Activated CD4-positive, alpha-beta T cell treated with anti-CD3 and anti-CD28 coated beads, Interleukin-2, amount 50 U/mL, for 4 hours (primary cell): ENCODE measurements around the gene MCTP1.

ENCODE experiments used
- DNase-seq, 2 experiments: peaks; one replicate each; pipeline ENCODE4 v3.0.0-alpha.2; 2020

MCTP1 gene

DNA sequence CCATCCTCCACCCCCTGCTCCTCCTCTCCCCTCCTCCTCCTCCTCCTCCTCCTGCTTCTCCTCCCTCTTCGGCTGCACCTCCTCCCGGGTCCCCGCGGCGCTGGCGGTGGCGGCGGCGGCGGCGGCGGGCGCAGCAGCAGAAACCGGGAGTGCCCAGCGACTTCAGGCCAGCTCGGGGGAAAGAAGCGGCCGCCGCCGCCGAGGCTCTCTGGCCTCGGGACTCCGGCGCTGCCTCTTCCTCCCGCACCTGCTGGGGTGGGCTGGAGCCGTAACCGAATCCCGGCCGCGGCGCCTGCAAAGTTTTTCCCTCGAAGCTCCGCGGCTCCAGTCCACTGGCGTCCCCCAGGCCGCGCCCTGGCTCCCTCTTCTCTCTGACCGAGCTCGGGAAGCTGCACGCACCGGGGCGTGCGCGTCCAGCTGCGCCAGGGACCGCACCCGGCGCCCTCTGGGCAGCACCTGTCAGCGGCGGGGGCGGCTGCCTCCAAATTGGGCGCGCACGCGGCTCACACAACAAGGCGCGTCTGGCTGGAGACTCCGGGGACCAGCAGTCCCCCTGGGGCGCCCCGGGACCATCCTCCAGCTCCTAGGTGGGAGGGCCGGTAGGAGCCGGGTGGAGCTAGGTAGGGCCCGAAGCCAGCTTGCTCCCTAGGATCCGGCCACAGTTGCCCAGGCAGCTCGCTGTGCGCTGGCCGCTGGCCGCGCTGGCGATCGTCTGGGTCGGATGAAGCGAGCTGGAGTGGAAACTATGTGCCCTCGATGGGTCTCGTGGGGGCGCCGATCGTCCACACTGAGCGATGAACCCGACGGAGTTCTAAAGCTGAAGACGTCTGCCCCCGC, at the start of gene MCTP1:
MCTP1 (minus strand) TSS at position 523 of the 837 bp plus-strand sequence.
- DNase-seq: no peak

DNA sequence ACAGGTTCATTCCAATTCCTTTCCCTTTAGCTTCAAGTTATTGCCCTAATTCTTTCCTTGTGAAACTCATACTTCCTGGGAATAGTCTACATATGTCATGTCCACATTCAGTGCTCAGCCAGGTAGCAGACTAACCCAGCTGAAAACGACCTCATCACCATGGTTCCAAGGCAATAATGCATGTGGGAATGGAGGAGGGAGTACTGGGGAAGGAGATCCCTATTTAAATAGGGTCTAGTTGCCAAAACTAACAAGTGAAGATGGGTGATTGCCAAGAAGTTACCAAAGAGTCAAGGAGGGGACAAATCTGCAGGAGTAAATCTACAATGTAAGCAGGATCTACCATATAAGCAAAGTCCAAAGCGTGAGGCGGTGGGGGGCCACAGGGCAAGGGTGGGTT, 47.3 kb upstream of the MCTP1 start:
- DNase-seq: no peak

DNA sequence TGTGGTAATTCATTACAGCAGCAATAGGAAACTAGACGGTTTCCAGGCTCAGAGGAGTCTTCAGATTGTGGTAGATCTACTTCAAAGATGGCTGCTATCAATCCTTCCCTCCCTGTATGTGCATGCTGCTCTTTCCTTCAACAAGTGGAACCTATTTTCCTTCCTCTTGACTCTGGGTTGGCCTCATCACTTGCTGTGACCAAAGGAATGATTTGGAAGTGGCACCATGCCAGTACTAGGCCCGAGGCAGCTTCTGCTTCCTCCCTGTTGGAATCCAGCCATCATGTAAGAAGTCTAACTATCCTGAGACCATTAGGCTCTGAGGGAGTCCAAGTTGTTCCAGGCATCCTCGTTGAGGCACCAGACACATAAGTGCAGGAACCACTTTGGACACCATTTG, 46.5 kb upstream of the MCTP1 start:
- DNase-seq: no peak

DNA sequence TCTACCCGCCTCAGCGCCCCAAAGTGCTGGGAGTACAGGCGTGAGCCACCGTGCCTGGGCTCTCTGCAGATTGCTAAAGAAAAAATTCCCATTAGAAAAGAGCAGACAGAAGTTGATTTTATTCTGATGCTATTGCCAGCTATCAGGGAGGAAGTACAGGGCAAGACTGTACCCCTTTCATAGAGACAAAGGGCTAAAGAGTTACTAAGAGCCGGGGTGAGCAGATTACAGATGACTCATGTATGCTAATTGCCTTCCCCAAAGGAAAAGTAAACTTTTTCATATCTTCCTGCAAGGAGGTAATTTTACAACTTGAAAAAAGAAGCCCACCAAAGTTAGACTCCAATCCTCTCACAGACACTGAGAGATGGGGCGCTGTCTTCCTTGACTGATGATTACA, 42.3 kb upstream of the MCTP1 start:
- no peak for DNase-seq

DNA sequence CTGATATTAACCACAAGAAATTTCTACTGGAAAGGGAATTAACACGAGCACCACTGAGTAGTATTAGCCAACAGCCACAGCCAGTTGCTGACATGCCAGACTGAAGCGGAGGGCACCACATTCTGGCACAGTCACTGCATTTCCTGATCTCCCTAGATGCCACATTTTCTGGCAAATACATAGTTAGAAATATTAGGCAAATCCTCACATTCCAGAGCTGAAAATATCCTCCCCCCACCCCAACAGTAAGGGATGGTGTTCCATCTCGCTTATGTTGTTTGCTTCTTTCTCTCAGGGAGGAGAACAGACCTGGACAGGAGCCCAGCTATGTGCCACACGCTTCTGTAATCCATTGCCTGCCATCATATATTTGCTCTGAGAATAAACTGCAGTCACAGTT, 32.8 kb upstream of the MCTP1 start:
- no peak for DNase-seq

DNA sequence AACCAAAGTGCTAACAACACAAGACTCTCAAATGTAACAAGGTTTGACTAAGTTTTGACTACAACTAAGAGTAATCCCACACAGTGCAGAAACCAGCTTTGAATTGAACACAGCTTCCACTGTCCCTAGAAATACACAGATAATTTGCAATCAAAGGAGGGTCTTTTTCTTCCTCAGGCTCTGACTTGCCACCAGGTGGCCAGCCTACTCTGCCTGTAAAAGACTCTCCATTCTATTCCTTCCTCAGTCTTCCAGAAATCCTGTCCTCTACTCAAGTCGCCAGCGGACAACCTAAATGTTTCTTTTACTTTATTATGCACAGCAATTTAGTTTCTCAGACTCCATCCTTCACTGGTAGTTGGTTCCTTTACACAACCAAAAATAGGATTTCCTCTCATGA, 32.2 kb upstream of the MCTP1 start:
- no peak for DNase-seq

DNA sequence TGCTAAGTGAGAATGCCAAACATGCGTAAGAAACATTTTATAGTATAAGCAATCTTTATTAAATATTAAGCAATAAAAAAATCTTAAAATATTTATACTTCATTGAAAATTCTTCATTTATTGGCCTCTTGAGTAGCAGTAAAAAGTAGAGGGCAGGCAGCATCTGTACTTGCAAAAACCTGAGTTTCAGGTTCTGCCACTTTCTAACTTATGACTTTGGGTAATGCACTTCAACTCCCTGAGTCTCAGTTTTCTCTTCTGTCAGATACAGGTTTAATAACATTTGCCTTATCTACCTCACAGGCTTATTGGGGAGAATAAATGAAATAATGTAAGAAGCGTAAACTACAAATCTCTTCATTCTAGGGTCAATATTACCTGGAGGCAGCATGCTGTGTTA, 19.8 kb upstream of the MCTP1 start:
- no peak for DNase-seq

DNA sequence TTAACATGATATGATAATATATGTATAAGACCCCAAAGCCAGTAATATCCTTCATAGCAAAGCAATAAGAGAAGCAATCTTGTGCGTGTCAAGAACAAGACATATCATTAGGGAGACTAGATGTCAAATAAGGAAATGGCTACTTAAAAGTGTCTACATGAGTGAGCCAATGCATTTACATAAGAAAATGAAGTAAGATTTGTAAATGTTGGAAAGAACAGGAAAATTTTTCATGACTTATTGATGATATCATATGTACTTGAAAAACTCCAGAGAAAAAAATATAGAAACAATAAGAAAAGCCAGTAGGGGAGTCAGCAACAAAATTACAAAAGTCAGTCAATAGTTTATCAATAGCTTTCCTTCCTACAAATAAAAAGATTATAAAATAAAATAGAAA, 13.8 kb upstream of the MCTP1 start:
- DNase-seq: no peak

DNA sequence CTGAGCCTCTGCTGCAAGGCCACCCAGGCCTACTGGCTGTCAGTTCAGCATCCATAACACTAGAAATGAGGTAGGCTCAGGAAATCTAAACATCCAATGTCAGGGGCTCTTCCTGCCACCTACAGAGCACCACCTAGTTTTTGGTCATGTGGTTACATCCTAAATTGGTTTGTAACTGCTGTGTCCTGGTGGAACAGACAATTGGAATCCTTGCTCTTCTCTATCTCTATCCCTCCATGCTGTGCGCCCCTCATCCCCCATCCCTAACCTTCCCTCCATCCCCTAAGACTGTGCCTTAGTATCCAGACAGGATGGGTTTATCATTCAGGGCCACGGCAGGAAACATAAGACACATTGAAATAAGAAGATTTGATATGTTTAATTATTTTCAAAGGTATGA, 11.4 kb upstream of the MCTP1 start:
- no peak for DNase-seq

DNA sequence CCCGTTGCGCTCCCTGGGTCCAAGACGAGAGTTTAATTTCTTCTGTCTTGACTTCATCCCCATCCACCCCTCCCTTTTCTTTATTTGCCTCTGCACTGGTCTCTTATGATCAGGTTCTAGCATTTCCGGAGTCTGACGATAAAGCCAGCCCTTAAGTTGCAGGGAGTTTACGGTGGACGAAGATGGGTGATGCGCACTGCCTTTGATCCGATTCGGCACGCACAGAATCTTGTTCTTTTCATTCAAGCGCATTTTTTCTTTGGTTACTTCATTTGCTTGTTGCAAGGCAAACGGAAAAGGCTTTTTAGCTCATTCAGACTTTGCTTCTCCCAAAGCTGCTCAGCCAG, 488 bp upstream of the MCTP1 start:
- no peak for DNase-seq

DNA sequence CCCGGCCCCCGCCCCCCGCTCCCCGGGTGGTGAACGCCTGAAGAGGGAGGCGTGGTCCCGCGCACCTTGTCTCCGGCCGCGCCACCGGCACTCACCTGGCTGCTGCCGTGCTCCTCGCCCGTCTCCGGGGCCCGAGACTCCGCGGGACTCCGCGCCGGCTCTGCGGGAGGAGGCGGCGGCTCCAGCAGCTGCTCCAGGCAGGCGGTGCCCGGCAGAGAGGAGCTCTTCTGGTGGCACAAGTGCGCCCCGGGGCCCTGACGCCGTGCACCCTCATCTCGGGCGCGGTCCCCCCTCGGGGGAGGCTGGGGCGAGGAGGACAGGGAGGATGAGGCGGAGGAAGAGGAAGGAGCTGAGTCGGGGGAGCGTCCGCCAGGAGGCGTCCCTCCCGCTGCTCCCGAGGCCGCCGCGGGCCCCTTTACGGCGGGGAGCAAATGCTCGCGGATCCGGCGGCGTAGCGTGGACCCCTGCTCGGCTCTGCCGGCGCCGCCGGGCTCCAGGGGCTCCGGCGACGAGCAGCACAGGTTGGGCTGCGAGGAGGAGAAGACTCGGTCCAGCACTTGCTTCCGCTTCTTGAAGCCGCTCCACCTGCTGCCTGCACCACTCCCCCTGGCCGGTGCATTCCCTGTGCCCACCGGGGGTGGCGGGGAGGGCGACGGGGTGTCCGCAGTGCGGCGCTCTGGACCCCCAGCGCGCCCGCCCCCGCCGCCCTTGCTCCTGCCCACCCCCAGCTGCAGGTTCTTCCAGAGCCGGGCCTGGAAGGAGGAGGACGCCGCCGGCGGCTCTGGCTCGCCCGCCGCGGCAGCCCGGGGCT, 928 bp downstream of the MCTP1 start:
- no peak for DNase-seq

DNA sequence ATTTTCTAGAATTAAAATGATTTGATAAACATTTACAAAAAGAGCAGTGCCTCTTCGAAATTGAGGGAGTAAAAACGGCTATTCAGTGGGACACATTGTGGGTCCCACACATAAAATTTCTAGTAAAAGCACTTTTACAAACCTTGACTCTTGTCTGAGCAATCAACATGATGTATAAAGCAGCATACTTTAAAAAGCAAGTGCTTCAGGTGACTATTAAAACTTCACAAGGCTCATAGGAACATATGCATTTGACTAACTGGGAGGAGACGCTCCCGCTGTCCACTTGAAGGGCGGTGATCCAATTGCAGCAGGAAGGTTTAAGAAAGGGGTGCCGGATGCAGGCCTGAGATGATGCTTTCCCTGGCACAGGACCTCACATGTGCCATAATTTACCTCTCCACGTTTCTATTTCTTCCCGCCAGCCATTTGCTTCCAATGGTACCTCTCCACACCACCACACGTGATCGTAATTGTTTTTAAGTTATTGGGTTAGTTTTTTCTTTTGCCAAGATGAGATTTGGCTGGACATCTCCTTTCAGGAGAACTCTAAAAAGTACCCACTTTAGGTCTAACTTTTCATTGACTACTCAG, 1.8 kb downstream of the MCTP1 start:
- no peak for DNase-seq

DNA sequence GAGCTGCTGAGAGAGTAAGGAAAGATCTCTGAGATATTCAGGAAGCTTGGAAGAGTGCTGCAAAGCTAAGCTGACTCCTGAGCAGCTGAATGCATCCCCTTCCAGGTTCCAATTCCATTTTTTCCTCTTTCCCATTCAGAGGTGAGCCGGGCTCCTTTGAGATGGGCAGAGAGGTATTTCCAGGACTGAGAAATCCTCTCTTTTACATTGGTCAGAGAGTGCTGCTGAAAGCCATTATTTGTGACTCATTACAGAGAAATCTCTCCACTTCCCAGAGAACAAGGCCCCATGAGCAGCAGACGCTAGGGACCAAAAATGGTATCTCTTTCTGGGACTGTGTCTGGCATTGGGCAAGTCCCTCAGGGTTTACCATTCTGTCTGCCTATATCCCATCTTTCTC, 3.7 kb downstream of the MCTP1 start:
- no peak for DNase-seq

DNA sequence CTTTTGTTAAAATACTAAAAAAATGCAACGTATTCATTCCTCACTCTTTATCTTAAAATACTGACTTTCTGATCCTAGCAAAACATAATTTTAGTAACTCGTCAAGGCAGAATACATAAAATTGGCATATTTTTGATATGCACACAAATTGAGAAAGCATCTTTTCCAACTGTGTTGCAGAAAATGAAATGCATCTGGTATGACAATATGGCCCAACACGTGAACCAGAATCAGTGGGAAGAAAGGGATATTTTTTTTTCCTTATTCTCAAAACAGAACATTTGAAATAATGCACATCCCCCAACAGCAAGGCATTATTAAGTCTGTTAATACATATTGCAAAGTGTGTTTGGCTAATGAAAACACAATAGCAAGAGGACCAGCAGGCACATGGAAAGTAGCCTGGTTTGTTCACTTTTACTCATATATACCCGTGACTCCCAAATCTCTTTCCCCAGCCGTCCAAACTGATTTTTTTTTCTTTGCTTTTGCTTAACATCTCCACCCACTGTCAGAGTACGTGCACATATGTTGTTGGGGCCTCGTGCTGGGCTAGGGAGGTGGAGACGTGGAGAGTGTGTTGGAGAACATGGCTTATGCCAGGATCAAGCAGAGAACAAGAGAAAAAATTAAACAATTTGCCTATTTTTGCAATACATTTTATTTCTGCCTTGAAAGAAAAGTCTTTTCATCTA, 4.3 kb downstream of the MCTP1 start:
- DNase-seq: no peak

DNA sequence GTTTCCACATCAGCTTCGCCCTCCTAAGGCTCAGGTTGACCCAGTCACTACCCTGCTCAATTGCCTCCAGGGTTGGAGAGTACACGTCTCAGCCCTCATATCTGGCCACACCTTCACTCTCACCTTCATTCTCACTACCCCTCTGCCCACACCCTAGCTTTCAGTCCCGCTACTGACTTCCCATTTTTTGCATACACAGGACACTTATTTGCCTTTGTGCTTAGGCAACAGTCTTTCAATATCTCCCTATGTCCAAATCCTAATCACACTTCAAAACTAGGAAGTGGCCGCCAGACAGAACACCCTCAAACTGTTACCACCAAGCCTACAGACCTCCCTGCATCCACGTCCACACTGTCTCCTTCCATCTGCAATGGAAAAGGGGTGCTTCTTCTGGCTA, 10.9 kb downstream of the MCTP1 start:
- no peak for DNase-seq

DNA sequence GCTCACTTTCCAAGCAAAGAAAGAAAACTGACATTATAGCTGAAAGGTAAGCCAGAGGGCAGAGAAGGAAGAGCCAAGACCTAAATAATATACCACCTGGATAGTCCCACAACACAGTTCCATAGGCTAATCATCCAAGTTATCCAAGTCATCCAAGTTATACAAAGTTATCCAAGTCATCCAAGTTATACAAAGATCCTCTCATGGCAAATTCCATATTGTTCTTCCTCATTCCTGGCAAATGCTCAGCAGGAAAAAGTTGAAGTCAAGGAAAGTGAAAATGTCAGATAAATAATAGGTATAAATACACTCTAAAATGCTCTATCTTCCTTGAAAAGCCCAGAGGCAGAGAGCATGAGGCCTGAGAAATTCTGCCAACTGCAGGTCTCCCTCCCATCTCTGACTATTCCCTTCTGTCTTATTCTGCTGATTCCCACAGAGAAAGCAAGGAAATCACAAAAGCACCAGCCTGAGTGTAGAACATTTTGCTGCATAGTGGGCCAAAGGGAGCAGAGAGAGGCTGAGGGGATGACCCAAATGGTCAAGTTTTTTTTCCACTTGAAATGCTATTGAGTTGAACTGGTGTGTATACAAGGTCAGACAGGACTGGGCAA, 12.5 kb downstream of the MCTP1 start:
- DNase-seq: no peak

DNA sequence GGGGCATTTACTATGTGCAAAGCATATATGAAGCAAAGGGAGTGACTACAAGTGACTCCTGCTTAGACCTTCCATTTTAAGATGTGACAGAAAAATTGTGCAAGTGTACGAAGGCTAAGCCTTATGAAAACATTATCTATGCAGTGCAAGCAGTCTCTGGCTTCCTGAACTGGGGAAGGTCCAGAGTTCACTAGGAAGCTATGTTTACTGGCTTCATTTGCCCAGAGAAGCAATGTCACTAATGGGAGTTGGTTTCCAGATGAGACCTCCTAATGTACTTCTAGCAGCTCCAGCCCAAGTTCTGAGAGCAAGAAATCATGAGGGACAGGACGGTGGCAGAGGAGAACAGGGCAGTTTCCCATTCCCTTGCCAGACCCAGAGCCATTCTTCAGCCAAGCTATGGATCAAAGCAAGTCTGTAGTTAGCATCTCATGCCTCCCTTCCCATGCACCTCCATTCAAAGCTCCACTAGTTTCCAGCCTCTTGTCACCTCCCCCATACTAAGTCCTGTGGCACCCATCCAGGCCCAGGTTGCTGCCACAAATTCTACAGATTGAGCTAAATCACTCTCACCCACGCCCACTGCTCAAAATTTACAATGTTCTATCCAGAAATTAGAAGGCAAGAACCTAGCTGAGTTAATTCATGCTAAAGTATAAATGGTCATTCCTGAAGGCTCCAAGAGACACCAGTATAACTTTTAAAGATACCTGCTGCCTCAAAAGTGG, 21.8 kb downstream of the MCTP1 start:
- no peak for DNase-seq

DNA sequence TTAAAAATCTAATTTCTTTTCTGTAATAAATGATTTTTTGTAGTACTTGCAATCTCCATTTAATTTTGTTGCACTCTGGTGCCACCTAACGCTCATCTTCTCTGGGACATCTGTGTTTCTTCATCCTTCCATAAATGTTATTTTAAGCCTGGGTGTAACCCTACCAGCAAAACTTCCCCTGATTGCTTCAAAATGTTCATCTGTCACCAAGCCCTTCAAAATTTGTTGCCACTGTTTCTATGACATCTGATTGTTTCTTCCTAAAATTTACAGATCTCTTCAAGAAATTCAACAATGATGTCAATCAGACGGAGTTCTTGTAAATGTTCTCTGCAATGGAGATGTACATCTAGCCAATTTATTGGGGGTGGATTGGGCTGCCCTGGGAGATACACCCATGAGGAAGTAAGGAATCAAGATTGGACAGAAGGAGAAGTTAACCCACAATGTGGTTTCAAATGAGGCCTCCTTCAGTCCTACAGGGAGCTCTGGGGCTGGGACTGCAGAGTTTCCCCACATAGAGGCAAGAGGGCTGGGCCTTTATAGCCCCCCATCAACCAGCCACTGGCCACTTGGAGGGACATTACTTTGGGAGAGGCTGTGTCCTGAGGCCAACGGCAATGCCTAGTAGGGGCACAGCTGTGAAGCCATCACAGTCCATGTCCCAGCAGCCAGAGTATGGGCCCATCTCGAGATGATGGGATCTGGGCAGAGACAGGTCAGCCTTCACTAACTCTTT, 23.3 kb downstream of the MCTP1 start:
- no peak for DNase-seq

DNA sequence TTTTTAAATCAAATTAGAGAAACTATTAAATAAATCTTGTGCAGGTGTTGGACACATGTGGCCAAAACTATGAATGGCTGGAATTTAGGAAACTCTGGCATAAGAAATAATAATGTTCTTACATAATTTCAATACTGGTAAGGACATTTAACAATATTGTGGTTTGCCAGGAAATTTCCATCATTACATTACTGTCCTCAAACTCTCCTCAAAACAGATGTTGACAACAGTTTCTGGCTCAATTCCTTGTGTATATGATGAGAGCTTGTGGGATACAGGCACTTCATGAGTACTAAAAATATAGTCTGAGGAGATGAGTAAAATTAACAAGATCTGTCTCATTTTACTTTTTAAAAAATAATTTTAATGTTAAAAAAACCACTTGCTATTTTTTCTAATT, 27.9 kb downstream of the MCTP1 start:
- DNase-seq: no peak

DNA sequence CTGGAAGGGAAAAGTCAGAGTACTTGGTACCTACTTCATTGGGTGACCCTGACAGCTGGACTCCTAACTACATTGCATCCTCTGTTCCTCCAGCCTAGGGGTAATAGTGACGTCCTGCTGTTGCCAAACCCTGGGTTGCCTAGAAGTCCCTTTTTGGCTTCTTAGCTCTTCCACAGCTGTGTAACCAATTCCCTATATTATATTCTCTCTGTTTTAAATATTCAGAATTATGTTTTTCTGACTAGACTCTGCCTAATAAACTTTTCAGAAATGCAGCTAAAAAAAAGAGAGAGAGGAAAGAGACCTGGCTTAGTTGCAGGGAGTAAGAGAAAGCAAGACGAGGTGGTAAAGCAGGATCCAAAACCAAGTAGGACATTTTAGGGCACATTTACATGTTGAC, 28.4 kb downstream of the MCTP1 start:
- no peak for DNase-seq

DNA sequence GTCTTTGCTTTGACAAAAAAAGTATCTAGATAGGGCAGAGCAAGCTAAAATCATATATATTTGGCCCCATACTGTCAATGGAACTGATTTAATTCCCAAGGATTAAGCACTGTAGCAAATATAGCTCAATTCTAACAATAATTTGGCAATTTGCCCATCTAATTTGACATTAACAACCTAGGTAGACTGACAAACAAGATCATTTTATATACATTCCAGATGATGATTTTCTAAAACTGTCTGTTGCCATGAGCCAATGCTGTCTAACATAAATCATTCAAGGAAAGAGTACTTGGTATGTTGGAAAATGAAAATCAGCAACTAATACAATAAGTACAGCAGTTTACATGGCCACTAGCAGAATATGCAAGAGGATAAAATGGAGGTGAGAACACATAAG, 32.1 kb downstream of the MCTP1 start:
- no peak for DNase-seq

DNA sequence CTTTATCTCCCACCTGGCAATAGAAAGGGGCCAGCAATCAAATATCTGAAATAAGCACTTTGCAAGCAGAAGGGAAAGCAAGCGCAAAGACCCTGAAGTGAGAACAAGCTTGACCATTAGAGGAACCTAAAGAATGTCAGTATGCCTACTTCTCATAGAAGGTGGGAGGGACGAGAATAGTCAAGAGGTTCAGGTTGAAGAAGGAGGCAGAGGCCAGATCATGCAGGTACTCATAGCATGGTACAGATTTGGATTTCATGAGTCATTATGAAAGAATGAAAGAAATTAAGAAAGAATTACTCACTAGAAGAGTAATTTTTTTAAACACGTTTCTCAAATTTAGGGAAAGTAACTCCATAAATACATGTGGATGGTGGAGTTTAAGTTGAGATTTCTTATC, 33.7 kb downstream of the MCTP1 start:
- no peak for DNase-seq
